OCI-LY7 (cell line): ENCODE results near the gene RGPD5. TPM values are rescaled to one million over a fixed set of nuclear protein-coding genes. Genes with fewer than 3 reads are reported as not detected.
"Not testable (repeated sequence)": the region's sequence is repeated elsewhere in the genome, so short reads cannot be mapped to it uniquely, and the experiment has no call there.

Source experiments
- BruUV-seq: library from RNA; stranded (reverse); fragments of 400-500 nt; replicated peaks from 2 replicates; lab custom pipeline; 2021; lab: Mats Ljungman, UMichigan
- CTCF ChIA-PET: fragments of 300-600 bp; sonication (Branson Sonifier 250); formaldehyde crosslinking; loops from one replicate; lab custom pipeline; 2022; ENCODE audit warnings: antibody characterized with exemption; ENCODE audit not compliant: unreplicated experiment; lab: Charles Lee
- POLR2A ChIA-PET: fragments of 300-600 bp; sonication (Branson Sonifier 250); formaldehyde crosslinking; loops from one replicate; lab custom pipeline; 2022; ENCODE audit warnings: antibody characterized with exemption; lab: Charles Lee
- DNase-seq: peaks from one replicate; pipeline ENCODE4 v3.0.0-alpha.2; 2015; ENCODE audit warnings: low spot score
- H2AFZ ChIP-seq: fragments of 200-600 bp; sonication (generic), shearing (Covaris generic); 2 replicates; pipeline ENCODE4 v1.6.1; 2014; ENCODE audit warnings: mild to moderate bottlenecking, antibody characterized with exemption, low read length, moderate library complexity
- H3K27ac ChIP-seq: fragments of 200-600 bp; sonication (generic); 2 replicates; pipeline ENCODE4 v1.5.1; 2014; ENCODE audit warnings: mixed run types, low read depth, mild to moderate bottlenecking, moderate library complexity, low read length, inconsistent platforms; ENCODE audit not compliant: poor library complexity, severe bottlenecking
- H3K36me3 ChIP-seq: fragments of 200-600 bp; sonication (generic); 2 replicates; pipeline ENCODE4 v1.6.1; 2014; ENCODE audit warnings: mild to moderate bottlenecking, antibody characterized with exemption, low read length, moderate library complexity, mixed read lengths; ENCODE audit not compliant: insufficient read depth
- H3K4me1 ChIP-seq: fragments of 200-600 bp; sonication (generic); 2 replicates; pipeline ENCODE4 v1.5.1; 2014; ENCODE audit warnings: mild to moderate bottlenecking, low read length; ENCODE audit not compliant: insufficient read depth, poor library complexity, severe bottlenecking
- H3K4me2 ChIP-seq: fragments of 200-600 bp; sonication (generic); 2 replicates; pipeline ENCODE4 v1.6.1; 2014; ENCODE audit warnings: mild to moderate bottlenecking, low read length
- H3K4me3 ChIP-seq: fragments of 200-600 bp; sonication (generic); 2 replicates; pipeline ENCODE4 v1.5.1; 2014; ENCODE audit warnings: mild to moderate bottlenecking, low read depth, low read length; ENCODE audit not compliant: poor library complexity, severe bottlenecking
- H3K79me2 ChIP-seq: fragments of 200-600 bp; sonication (generic); 2 replicates; pipeline ENCODE4 v1.6.1; 2016; ENCODE audit warnings: low read depth, mild to moderate bottlenecking, low read length, moderate library complexity, mixed read lengths; ENCODE audit not compliant: insufficient read depth
- H3K9me2 ChIP-seq: fragments of 200-600 bp; sonication (generic); 2 replicates; pipeline ENCODE4 v1.6.1; 2016; ENCODE audit warnings: mild to moderate bottlenecking, low read length, mixed read lengths; ENCODE audit not compliant: insufficient read depth
- H3K9me3 ChIP-seq: fragments of 200-600 bp; sonication (generic); 2 replicates; pipeline ENCODE4 v1.6.1; 2014; ENCODE audit warnings: mild to moderate bottlenecking, mixed run types, low read length, mixed read lengths
- H4K20me1 ChIP-seq: fragments of 200-600 bp; sonication (generic); 2 replicates; pipeline ENCODE4 v1.6.1; 2014; ENCODE audit warnings: mild to moderate bottlenecking, antibody characterized with exemption, low read length, moderate library complexity, mixed read lengths; ENCODE audit not compliant: insufficient read depth
- intact Hi-C: fragments of 100-400 bp; cut with micrococcal nuclease; formaldehyde crosslinking; loops from one replicate; pipeline ENCODE4 v1.10.0; 2022; ENCODE audit not compliant: unreplicated experiment
- total RNA-seq, 2 experiments: library from RNA; depleted of rRNA in 1 of 2; stranded (reverse); fragments of >200 nt in 1 of 2; shearing (Covaris generic) in 1 of 2; gene quantifications; 2 replicates each; pipeline ENCODE4 v1.2.3, GENCODE V29; 2014 to 2022

RGPD5 gene
- total RNA-seq, 2 experiments from 2014 or later: 0.98 to 2.1 TPM

- H3K9me2 ChIP-seq, CTCF ChIA-PET, POLR2A ChIA-PET, H3K79me2 ChIP-seq, H3K4me2 ChIP-seq, H3K9me3 ChIP-seq, H3K27ac ChIP-seq, BruUV-seq, intact Hi-C loops, DNase-seq, H3K4me3 ChIP-seq, H4K20me1 ChIP-seq, H2AFZ ChIP-seq, H3K4me1 ChIP-seq, H3K36me3 ChIP-seq: not testable (repeated sequence)
Measured at GRCh38 chr2:109889909-109890308, 95.8 kb downstream of the RGPD5 start.

GRCh38 chr2:109891024-109891423 lies 96.9 kb downstream of the RGPD5 start:
- CTCF ChIA-PET, H2AFZ ChIP-seq, BruUV-seq, H3K4me1 ChIP-seq, intact Hi-C loops, H3K36me3 ChIP-seq, H3K9me3 ChIP-seq, H3K27ac ChIP-seq, H3K79me2 ChIP-seq, H3K4me3 ChIP-seq, DNase-seq, H4K20me1 ChIP-seq, POLR2A ChIA-PET, H3K9me2 ChIP-seq, H3K4me2 ChIP-seq: not testable (repeated sequence)

- CTCF ChIA-PET, H3K36me3 ChIP-seq, POLR2A ChIA-PET, H4K20me1 ChIP-seq, H2AFZ ChIP-seq, H3K4me1 ChIP-seq, DNase-seq, BruUV-seq, H3K79me2 ChIP-seq, intact Hi-C loops, H3K4me3 ChIP-seq, H3K9me3 ChIP-seq, H3K4me2 ChIP-seq, H3K9me2 ChIP-seq, H3K27ac ChIP-seq: not testable (repeated sequence)
Measured at GRCh38 chr2:109893736-109894135, 99.6 kb downstream of the RGPD5 start.

- CTCF ChIA-PET, H3K27ac ChIP-seq, intact Hi-C loops: not testable (repeated sequence)
Measured at GRCh38 chr2:109894141-109894540, 100.0 kb downstream of the RGPD5 start.

GRCh38 chr2:109895090-109895869 lies 101.2 kb downstream of the RGPD5 start:
- DNase-seq, BruUV-seq, H4K20me1 ChIP-seq, H3K9me3 ChIP-seq, H3K27ac ChIP-seq, POLR2A ChIA-PET, CTCF ChIA-PET, H3K9me2 ChIP-seq, H3K4me3 ChIP-seq, intact Hi-C loops, H3K4me2 ChIP-seq, H3K4me1 ChIP-seq, H2AFZ ChIP-seq, H3K79me2 ChIP-seq, H3K36me3 ChIP-seq: not testable (repeated sequence)

More at GRCh38 chr2:109894141-109894540, 100.0 kb downstream of the RGPD5 start:
- H3K79me2 ChIP-seq, H2AFZ ChIP-seq, H3K9me2 ChIP-seq, H4K20me1 ChIP-seq, H3K4me1 ChIP-seq, H3K36me3 ChIP-seq, BruUV-seq, H3K4me3 ChIP-seq, H3K9me3 ChIP-seq, POLR2A ChIA-PET, H3K4me2 ChIP-seq, DNase-seq: not testable (repeated sequence)

- H3K9me3 ChIP-seq, BruUV-seq, intact Hi-C loops: not testable (repeated sequence)
Measured at GRCh38 chr2:109896212-109896611, 102.1 kb downstream of the RGPD5 start.

More at GRCh38 chr2:109896212-109896611, 102.1 kb downstream of the RGPD5 start:
- H3K36me3 ChIP-seq, H3K79me2 ChIP-seq, H3K4me3 ChIP-seq, H3K9me2 ChIP-seq, CTCF ChIA-PET, H2AFZ ChIP-seq, H4K20me1 ChIP-seq, POLR2A ChIA-PET, H3K4me2 ChIP-seq, H3K27ac ChIP-seq, H3K4me1 ChIP-seq, DNase-seq: not testable (repeated sequence)
